Lower leg skin (tissue), 3 donors: ENCODE data around the gene MICU1.

Experiments used
- CTCF ChIP-seq, 3 donors: fragments of 450-650 bp; IDR thresholded peaks; one replicate each; pipeline ENCODE4 v1.5.1; 2016; ENCODE audit warnings: antibody characterized with exemption in 3 of 3, mild to moderate bottlenecking in 3 of 3, moderate library complexity in 2 of 3
- POLR2A ChIP-seq, 2 donors: fragments of 450-650 bp; IDR thresholded peaks; one replicate each; pipeline ENCODE4 v1.6.1; 2016 to 2017; ENCODE audit warnings: antibody characterized with exemption in 2 of 2, mild to moderate bottlenecking in 1 of 2, moderate library complexity in 1 of 2

- TF ChIP-seq CTCF (IDR thresholded peaks at IDR 0.05) (no peak), POLR2A (IDR thresholded peaks at IDR 0.05) (no peak)
Measured at GRCh38 chr10:72321248-72322029, 304.4 kb downstream of the MICU1 start.
